HG02759 (cell line): ENCODE results near the gene PDXK.

ENCODE experiments used
- ATAC-seq: cut with Tn5 transposase; IDR thresholded peaks from one replicate; pipeline ENCODE4 v1.9.1; 2021; ENCODE audit warnings: mild to moderate bottlenecking, moderate library complexity; ENCODE audit not compliant: unreplicated experiment

The PDXK gene

DNA sequence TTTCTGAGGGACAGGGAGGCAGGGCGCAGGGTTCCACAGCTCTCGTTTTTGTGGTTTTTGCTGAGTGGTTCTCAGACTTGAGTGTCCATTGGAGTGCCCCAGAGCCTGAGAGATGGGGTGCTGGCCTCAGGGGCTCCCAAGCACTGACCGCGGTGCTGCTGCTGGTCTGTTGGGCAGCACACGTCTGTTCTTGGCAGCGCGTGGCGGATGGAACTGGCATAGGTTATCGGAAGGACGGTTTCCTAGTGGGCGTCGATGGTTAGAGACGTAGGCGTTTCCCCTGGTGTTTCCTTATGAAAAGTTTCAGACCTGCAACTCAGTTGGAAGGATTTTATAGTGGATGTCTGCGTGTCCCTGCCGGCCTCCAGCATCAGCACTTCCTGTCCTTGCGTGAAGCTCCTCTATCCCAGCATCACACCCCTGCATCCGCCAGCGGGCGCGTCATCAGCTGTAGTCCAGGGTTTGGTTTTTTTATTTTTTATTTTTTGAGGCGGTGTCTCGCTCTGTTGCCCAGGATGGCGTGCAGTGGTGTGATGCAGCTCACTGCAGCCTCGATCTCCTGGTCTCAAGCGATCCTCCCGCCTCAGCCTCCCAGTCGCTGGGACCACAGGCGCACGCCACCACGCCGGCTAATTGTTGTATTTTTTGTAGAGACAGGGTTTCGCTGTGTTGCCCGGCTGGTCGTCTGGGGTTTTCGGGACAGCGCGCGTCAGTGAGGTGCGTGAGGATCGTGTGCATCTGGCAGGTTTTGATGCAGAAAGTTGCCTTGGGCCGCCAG, 82.3 kb downstream of the PDXK start:
- no peak for ATAC-seq

DNA sequence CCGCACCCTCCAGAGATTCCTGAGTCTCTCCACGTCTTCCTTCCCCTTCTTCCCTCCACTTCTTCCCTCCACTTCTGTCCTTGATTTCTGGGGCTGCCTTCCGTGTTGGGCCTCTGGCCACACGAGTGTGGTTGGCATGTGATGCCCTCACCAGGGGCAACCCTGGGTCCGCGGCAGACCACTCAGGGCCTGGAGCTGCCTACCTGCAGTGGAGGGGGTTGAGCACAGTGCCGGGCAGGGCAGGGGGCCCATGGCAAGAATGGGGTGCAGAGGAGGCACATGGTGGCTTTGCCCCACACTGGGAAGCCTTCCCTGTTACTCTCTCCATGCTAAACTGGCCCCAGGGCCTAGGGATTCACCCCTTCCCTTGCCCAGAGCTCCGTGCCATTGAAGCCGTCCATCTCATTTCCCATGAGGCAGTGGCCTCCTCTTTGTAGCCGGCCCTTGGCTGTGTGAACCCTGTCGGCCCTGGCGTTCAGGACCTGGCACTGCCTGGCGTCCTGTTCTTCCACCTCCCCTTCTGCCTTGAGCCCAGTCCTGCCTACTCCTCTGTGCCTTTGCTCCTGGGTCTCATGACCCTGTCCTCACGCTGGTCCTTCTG, 83.9 kb downstream of the PDXK start:
- no peak for ATAC-seq

DNA sequence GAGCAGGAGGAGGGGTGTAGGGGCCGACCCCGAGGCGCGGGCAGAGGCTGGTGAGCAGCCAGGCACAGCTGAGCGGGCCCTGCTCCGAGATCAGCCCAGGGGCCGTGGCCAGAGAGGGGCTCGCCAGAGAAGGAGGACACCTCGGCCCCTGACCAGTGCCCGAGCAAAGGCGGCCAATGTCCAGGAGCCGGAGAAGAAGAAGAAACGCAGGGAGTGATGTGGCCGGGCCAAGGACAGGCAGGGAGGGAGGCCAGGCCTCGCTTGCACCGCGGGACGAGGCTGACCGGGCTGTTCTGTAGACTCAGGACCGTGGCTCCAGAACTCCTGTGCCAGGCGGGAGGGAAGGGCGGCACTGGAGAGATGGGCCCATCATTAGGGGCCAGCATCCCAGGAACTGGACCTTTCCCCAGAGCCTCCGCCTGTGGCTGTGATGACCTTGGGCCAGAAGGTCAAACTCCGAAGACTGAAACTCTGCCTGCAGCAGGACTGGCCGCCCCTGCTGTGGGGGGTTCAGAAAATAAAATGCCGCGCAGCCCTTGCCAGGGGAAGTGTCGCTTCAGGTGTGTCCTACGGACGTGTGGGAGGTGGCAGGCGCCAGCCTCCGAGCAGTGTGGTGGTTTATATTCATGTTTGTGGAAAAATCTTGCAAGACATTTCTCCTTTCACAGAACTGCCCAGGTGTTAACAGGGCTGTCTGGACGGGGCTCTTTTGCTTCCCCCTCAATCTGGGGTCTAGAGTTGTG, 84.8 kb downstream of the PDXK start:
- ATAC-seq, result no peak

DNA sequence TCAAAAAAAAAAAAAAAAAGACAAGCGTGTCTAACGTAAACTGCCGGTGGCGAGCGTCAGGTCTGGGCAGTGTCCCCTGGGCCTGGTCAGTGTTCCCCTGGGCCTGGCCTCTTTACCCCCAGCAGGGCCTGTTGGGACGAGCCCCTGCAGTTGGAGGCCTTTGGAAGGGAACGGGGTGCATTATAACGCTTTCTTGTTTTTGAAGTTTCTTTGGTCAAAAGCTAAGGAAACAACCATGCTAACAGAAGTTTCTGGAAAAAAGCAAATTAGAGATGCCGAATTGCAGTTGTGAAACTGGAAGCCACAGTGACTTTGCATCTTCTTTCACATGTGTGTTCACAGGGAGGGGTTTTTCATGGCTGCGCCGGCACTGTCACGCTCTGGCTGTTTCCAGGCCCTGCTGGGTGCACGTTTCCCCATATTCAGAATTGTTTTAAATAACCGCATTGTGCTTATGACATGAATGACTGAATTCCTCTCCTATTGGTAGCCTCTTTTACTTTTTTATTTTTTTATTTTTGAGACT, 86.4 kb downstream of the PDXK start:
- ATAC-seq, result peak; percentile 85

DNA sequence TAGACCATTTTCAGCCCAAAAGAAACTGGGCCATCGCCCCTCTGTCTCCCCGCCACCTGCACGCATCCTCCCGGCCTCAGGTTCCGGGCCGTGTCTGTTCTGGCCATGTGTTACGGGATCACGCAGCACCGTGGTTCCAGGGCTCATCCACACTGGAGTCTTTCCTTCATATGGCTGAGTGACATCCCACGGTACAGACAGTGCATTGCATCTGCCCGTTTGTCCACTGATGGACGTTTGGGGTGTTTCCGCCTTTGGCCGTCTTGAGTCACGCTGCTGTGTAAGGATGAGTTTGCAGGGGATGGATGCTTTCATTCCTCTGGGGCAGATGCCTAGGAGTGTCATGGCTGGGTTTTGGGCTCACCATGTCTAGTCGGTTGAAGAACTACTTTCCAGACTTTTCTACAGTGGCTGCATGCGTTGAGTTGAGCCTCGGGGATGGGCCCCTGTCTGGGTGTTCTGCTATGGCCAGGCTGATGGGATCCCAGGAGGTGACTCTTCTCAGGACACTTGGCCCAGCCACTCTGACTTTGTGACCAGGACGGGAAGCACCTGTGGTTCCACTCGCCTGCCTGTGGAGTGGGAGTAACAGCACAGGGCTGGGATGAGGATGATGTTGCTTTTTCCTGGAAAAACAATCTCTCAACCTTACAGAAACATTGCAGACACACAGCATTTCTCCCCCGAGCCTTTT, 87.2 kb downstream of the PDXK start:
- ATAC-seq, result no peak

DNA sequence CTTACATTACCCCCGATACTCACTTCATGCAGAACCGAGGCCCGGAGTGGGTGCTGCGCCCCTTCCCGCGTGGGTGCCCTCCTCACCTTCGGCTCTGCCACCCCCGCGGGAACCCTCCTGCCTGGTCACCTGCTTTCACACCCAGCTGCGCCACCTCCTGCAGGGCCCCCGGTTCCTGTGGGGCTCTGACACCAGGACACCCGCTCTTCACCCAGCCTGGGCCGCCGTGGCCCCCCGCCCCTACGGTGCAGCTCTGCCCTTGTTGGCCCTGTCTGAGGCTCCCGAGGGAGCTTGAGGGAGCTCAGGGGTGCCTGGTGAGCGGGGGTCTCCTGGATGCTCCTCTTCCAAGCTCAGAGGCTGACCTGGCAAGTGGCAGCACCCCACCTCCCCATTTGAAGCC, 89.4 kb downstream of the PDXK start:
- no peak for ATAC-seq

DNA sequence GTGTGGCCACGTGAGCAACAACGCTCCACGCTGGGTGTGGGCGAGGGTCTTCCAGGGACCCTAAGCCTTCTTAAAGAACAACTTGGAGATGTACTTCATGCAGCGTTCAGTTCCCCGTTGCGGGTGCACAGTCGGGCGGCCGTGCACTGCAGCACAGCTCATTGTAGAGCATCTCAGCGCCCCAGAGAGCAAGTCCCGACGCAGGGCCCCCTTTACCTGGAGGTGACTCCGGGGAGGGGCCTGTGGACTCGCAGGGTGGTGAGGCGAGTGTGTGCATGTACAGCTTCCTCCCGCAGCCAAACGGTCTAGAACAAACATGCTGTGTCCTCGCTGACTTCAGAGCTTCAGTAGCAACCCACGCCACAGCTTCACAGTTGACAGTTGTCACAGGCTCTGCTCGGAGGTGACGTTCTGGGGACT, 89.9 kb downstream of the PDXK start:
- no peak for ATAC-seq

DNA sequence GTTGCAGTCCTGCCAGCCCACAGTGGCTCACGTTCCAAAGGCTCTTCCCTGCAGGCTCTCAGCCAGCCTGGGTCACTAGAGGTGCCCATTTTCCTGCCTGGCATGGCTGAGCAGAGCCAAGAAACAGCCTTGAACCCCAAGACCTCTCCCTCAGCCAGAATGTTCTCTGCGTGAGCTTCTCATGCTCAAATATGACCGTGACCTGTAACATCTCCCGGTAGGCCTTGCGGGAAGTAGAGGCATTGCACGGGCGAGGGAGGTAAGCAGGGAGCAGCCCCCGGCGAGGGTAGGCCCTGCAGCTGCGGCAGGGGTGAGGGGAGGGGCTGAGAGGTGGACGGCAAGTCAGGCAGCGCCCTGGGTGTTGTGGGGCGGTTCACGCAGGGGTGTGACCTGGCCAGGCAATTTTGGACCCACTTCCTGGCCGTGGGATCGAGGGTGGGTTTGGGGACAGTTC, 90.4 kb downstream of the PDXK start:
- ATAC-seq, result no peak

DNA sequence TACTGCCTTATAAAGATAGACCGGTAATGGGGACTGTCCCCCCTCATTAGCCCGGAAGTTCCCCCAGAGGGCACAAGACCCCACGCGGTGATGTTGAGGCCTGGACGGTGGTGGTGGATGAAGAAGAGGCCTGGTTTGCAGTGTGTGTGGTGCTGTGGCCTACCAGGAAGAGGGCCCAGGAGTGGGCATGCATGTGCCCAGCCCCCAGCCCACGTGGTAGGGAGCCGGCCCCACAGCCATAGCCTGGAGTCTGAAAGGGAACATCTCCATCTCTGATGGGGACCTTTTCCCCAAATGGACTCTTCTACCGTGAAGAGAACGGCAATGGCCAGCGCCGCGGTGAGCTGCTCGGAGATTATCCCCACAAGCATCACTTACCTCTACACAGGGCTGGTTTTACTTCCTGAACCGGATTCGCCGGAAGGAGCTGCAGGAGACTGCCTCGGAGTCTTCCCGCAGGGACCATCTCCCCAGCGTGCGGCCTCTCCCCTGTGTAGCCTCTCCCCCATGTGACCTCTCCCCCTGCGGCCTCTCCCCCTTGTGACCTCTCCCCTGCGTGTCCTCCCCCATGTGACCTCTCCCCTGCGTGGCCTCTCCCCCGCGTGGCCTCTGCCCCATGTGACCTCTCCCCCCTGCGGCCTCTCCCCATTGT, 91.0 kb downstream of the PDXK start:
- no peak for ATAC-seq

DNA sequence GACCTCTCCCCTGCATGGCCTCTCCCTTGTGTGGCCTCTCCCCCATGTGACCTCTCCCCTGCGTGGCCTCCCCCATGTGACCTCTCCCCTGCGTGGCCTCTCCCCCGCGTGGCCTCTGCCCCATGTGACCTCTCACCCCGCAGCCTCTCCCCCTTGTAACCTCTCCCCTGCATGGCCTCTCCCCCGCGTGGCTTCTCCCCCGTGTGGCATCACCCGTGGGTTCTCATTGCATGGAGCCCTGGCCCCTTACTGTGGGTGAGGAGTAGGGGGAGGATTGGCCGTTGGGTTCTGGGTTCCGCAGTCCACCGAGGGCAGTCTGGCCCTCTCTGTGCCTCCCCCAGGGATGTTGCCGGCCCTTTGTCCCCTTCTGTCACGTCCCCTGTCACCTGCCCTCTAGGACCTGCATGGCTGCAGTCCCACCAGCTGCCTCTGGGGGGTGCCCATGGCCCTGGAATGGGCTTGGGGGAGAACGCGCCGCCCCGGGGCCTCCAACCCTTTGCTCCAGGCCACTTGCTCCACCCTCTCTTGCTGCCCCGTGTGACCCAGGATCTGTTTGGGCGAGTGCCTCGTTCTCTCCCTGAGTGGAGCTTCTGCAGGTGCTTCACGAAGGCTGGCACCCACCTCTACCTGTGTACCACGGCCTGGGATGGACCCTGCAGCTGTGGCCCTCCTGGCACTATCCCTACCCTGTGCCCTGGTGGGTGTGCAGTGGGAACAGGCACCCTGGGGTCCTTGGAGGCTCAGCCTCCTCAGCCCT, 91.8 kb downstream of the PDXK start:
- peak; percentile 80 for ATAC-seq

DNA sequence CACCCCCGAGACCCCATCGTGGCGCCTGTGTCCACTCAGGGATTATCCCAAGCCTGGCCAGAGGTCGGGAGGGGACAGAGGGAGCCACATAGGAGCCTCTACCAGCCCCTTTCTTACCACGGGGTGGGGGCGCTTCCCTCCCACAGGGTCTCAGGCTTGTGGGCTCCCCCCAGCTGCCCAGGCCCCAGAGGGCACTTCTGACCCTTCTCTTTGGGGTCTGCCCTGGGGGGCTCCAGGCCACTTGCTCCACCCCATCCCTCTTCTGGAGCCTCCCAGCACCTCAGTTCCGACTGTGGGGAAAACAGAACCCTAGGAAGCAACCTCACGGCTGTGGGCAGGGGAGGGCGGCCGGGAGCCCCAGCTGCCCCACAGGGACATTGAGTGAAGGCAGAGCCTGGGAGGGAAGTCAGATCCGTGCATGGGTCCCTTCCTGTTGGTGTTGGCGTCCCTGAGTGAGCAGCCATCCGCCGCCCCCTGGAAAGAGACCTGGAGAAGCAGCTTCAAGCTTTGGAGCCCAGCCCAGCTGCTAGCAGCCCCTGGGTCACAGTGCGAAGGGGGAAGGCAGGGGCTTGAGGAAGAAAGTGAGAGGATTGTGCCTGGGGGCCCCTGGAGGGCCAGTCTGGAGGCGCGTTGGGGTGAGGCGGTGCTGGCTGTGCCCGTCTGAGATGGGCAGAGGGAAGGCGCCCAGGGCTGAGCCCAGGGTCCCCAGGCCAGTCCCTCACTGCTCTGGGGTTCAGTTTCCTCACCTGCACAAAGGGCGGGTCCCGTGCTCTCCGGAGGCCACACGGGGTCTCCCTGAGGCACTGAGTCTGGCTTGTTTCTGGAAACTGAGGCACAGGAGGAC, 92.6 kb downstream of the PDXK start:
- no peak for ATAC-seq
